GM12878 (cell line): ENCODE measurements around the gene CRTC1. TPM values are rescaled to one million over a fixed set of nuclear protein-coding genes. Genes with fewer than 3 reads are reported as not detected.

Experiments used
- ATAC-seq: fragments of 200-7000 bp; cut with Tn5 transposase; 3 replicates; pipeline ENCODE4 v1.9.1; 2020; ENCODE audit warnings: mild to moderate bottlenecking, moderate library complexity
- BruUV-seq: library from RNA; stranded (reverse); fragments of 400-500 nt; replicated peaks from 2 replicates; lab custom pipeline; 2021; lab: Mats Ljungman, UMichigan
- CTCF ChIA-PET: fragments of 300-600 bp; sonication (Branson Sonifier 250); formaldehyde crosslinking; extraction: SDS; loops from one replicate; lab custom pipeline; 2021; ENCODE audit warnings: inconsistent platforms; lab: Yijun Ruan, JAX
- POLR2A ChIA-PET: fragments of 350-600 bp; formaldehyde crosslinking; extraction: SDS; loops from one replicate; lab custom pipeline; 2021; ENCODE audit warnings: inconsistent platforms; lab: Charles Lee
- RAD21 ChIA-PET: fragments of 300-600 bp; sonication (Branson Sonifier 250); formaldehyde crosslinking; loops from one replicate; lab custom pipeline; 2023; ENCODE audit warnings: antibody characterized with exemption; ENCODE audit not compliant: unreplicated experiment; lab: Charles Lee
- SMC1A ChIA-PET: fragments of 300-600 bp; sonication (Branson Sonifier 250); formaldehyde crosslinking; loops from one replicate; lab custom pipeline; 2023; ENCODE audit not compliant: unreplicated experiment, uncharacterized antibody; lab: Charles Lee
- DNase-seq: peaks from one replicate; pipeline ENCODE4 v3.0.0-alpha.2; 2011; ENCODE audit warnings: low read depth, low spot score
- FAIRE-seq: peaks from 3 replicates; lab custom pipeline; 2011; peaks lifted over from hg19 to GRCh38; lab: Jason Lieb, UNC
- H2AFZ ChIP-seq: 2 replicates; pipeline ENCODE4 v1.6.0; 2011; ENCODE audit warnings: low read depth, low read length, control low read depth; ENCODE audit not compliant: control insufficient read depth
- H3K27ac ChIP-seq: 2 replicates; pipeline ENCODE4 v1.5.1; 2011; ENCODE audit warnings: control low read depth; ENCODE audit not compliant: control insufficient read depth, insufficient read depth
- H3K27me3 ChIP-seq, 2 experiments: replicated peaks in 1 of 2; 2 replicates each; pipeline versions ENCODE4 v1.6.0 to v1.6.1; 2011; ENCODE audit warnings: low read length in 1 of 2; ENCODE audit not compliant: control insufficient read depth in 2 of 2, insufficient read depth in 2 of 2
- H3K36me3 ChIP-seq, 2 experiments: 2 replicates each; pipeline ENCODE4 v1.5.1; 2011; ENCODE audit warnings: low read length in 1 of 2; ENCODE audit not compliant: control insufficient read depth in 2 of 2, insufficient read depth in 2 of 2
- H3K4me1 ChIP-seq: 2 replicates; pipeline ENCODE4 v1.6.1; 2011; ENCODE audit warnings: mild to moderate bottlenecking, low read length, moderate library complexity, mixed read lengths; ENCODE audit not compliant: control insufficient read depth, insufficient read depth
- H3K4me2 ChIP-seq: 2 replicates; pipeline ENCODE4 v1.6.0; 2011; ENCODE audit warnings: control low read depth; ENCODE audit not compliant: control insufficient read depth, insufficient read depth
- H3K4me3 ChIP-seq: fragments of 200-600 bp; sonication (generic); 2 replicates; pipeline ENCODE4 v1.5.1; 2016
- H3K79me2 ChIP-seq: 2 replicates; pipeline ENCODE4 v1.6.0; 2011; ENCODE audit warnings: low read length; ENCODE audit not compliant: control insufficient read depth, insufficient read depth
- H3K9ac ChIP-seq: 2 replicates; pipeline ENCODE4 v1.8.0; 2011; ENCODE audit warnings: low read length, control low read depth, mixed read lengths; ENCODE audit not compliant: control insufficient read depth, insufficient read depth
- H3K9me3 ChIP-seq: replicated peaks from 3 replicates; pipeline ENCODE4 v1.5.1; 2011; ENCODE audit warnings: mild to moderate bottlenecking, low read length; ENCODE audit not compliant: control insufficient read depth, insufficient read depth
- H4K20me1 ChIP-seq: 2 replicates; pipeline ENCODE4 v1.6.0; 2011; ENCODE audit not compliant: control insufficient read depth, insufficient read depth
- ASH2L ChIP-seq: fragments of 300-600, 200-600 bp; sonication (generic); IDR thresholded peaks from 2 replicates; pipeline ENCODE4 v1.6.1; 2017; ENCODE audit warnings: low read depth, mild to moderate bottlenecking, borderline replicate concordance
- EED ChIP-seq: sonication (generic); IDR thresholded peaks from 2 replicates; pipeline ENCODE4 v1.6.1; 2016; ENCODE audit warnings: antibody characterized with exemption, low read depth
- EZH2 ChIP-seq: IDR thresholded peaks from 2 replicates; pipeline ENCODE4 v1.6.1; 2012; ENCODE audit warnings: low read depth, mild to moderate bottlenecking, control low read depth, inconsistent platforms, low read length, borderline replicate concordance; ENCODE audit not compliant: control insufficient read depth
- FOXK2 ChIP-seq: fragments of 450-650 bp; IDR thresholded peaks from 2 replicates; pipeline ENCODE4 v1.6.1; 2017; ENCODE audit warnings: mild to moderate bottlenecking, moderate library complexity
- HCFC1 ChIP-seq: fragments of 150-350 bp; IDR thresholded peaks from 2 replicates; pipeline ENCODE4 v1.6.1; 2014; ENCODE audit warnings: low read length
- IKZF1 ChIP-seq: fragments of 450-650 bp; conservative IDR thresholded peaks from 2 replicates; pipeline ENCODE4 v1.6.1; 2017; ENCODE audit warnings: antibody characterized with exemption, mild to moderate bottlenecking
- IRF4 ChIP-seq: IDR thresholded peaks from 2 replicates; pipeline ENCODE4 v1.6.1; 2011; ENCODE audit warnings: low read depth, low read length
- MTA2 ChIP-seq: fragments of 450-650 bp; IDR thresholded peaks from 2 replicates; pipeline ENCODE4 v1.6.1; 2016; ENCODE audit warnings: low read depth, mild to moderate bottlenecking, moderate library complexity
- MYB ChIP-seq: fragments of 150-350 bp; IDR thresholded peaks from 2 replicates; pipeline ENCODE4 v1.6.1; 2014; ENCODE audit warnings: mild to moderate bottlenecking, low read depth, low read length, borderline replicate concordance
- NR2C1 ChIP-seq: fragments of 450-650 bp; IDR thresholded peaks from 2 replicates; pipeline ENCODE4 v1.6.1; 2017; ENCODE audit warnings: antibody characterized with exemption, mild to moderate bottlenecking, moderate library complexity
- PAX8 ChIP-seq: fragments of 450-650 bp; IDR thresholded peaks from 2 replicates; pipeline ENCODE4 v1.6.1; 2017; ENCODE audit warnings: mild to moderate bottlenecking, moderate library complexity
- RAD21 ChIP-seq: IDR thresholded peaks from 2 replicates; pipeline ENCODE4 v1.6.1; 2011; ENCODE audit warnings: mild to moderate bottlenecking, low read depth, low read length, moderate library complexity; ENCODE audit not compliant: insufficient read depth
- RBBP5 ChIP-seq: fragments of 200-600 bp; sonication (generic); conservative IDR thresholded peaks from 2 replicates; pipeline ENCODE4 v1.6.1; 2016
- SIN3A ChIP-seq: IDR thresholded peaks from 2 replicates; pipeline ENCODE4 v1.6.1; 2012; ENCODE audit warnings: low read depth, low read length, improper control_type of control experiment
- SMAD5 ChIP-seq: IDR thresholded peaks from 2 replicates; pipeline ENCODE4 v1.6.1; 2016; ENCODE audit warnings: antibody characterized with exemption, low read depth
- ZSCAN29 ChIP-seq: fragments of 450-650 bp; IDR thresholded peaks from 2 replicates; pipeline ENCODE4 v1.6.1; 2017; ENCODE audit warnings: mild to moderate bottlenecking, moderate library complexity
- ZZZ3 ChIP-seq: IDR thresholded peaks from 2 replicates; pipeline ENCODE4 v1.6.1; 2011; ENCODE audit warnings: low read depth; ENCODE audit not compliant: control insufficient read depth, insufficient read length
- in situ Hi-C: fragments of 300-500 bp; cut with MboI; formaldehyde crosslinking; loops from 9 replicates; pipeline ENCODE4 v1.14.3; 2018; ENCODE audit warnings: mixed read lengths
- intact Hi-C: fragments of 100-400 bp; cut with micrococcal nuclease; formaldehyde crosslinking; loops from one replicate; pipeline ENCODE4 v1.14.2; 2022; ENCODE audit not compliant: unreplicated experiment
- polyA plus RNA-seq, 11 experiments: library from polyadenylated mRNA; depleted of rRNA in 4 of 11; unstranded in 6 of 11; stranded (reverse) in 5 of 11; fragments of >200 nt; fragmentation: Nextera tagmentation in 4 of 11; fragmentation: Illumina TruSeq in 1 of 11; extraction: Ambion mirVana in 4 of 11; extraction: Trizol in 1 of 11; gene quantifications; 1 replicate in 1 of 11; 2 replicates in 10 of 11; pipeline versions ENCODE4 v1.2.1 to v1.2.3, GENCODE V29; 2011 to 2016; ENCODE audit warnings: inconsistent platforms in 2 of 11, missing spikeins in 2 of 11, low read depth in 1 of 11
- total RNA-seq, 4 experiments: library from RNA; depleted of rRNA in 3 of 4; stranded (reverse); fragments of >200 nt in 3 of 4; fragmentation: Illumina TruSeq in 1 of 4; extraction: Trizol in 1 of 4; gene quantifications; 2 replicates each; pipeline versions ENCODE4 v1.2.1 to v1.2.3, GENCODE V29; 2013 to 2021
- TF ChIP-seq, protein P1 (sequence below): IDR thresholded peaks from 2 replicates; pipeline ENCODE4 v1.6.1; 2012; ENCODE audit warnings: mild to moderate bottlenecking, low read depth, low read length

CRTC1 gene
- total and polyA plus RNA-seq, 10 of the 15 experiments (the other 5 are each of a cell fraction or from before 2014, with no cell fraction given): 0.02 to 4.6 (median 1.1) TPM; not detected in 1

DNA sequence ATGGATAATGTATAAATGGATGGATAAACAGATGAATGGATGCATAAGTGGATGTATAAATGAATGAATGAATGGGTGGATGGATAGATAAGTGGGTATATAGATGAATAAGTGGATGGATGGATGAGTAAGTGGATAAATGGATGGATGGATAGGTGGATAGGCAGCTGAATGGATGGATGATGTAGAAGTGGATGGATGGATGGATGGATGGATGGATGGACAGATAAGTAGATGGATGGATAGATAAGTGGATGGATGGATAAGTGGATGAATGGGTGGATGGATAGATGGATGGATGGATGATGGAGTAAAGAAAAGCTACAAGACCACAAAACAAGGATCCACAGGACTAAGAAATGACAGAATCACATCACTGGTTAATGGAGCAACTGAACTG is 116.6 kb downstream of the CRTC1 start:
- TF ChIP-seq MTA2 (no peak), ZZZ3 (no peak), MYB (no peak), ZSCAN29 (no peak), RBBP5 (no peak), EED (no peak), FOXK2 (no peak), SMAD5 (no peak), NR2C1 (no peak), RAD21 (no peak), HCFC1 (no peak), EZH2 (no peak), SIN3A (no peak), PAX8 (no peak), IKZF1 (no peak), ASH2L (no peak), IRF4 (no peak)
- TF ChIP-seq, protein P1, sequence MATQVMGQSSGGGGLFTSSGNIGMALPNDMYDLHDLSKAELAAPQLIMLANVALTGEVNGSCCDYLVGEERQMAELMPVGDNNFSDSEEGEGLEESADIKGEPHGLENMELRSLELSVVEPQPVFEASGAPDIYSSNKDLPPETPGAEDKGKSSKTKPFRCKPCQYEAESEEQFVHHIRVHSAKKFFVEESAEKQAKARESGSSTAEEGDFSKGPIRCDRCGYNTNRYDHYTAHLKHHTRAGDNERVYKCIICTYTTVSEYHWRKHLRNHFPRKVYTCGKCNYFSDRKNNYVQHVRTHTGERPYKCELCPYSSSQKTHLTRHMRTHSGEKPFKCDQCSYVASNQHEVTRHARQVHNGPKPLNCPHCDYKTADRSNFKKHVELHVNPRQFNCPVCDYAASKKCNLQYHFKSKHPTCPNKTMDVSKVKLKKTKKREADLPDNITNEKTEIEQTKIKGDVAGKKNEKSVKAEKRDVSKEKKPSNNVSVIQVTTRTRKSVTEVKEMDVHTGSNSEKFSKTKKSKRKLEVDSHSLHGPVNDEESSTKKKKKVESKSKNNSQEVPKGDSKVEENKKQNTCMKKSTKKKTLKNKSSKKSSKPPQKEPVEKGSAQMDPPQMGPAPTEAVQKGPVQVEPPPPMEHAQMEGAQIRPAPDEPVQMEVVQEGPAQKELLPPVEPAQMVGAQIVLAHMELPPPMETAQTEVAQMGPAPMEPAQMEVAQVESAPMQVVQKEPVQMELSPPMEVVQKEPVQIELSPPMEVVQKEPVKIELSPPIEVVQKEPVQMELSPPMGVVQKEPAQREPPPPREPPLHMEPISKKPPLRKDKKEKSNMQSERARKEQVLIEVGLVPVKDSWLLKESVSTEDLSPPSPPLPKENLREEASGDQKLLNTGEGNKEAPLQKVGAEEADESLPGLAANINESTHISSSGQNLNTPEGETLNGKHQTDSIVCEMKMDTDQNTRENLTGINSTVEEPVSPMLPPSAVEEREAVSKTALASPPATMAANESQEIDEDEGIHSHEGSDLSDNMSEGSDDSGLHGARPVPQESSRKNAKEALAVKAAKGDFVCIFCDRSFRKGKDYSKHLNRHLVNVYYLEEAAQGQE: no peak
- peaks cover 3% of the 10 kb centered on the region in 2 experiments; a peak in 3 of 4 replicates for H3K27me3 ChIP-seq
- no peaks in the 10 kb centered on the region for H3K4me1 ChIP-seq
- DNase-seq (no peak), FAIRE-seq (no peak), ATAC-seq (no peak)
- H3K4me2 ChIP-seq: no peak overlapping the region
- RAD21 ChIA-PET: interaction anchor here (1.5 kb wide), 1 partner anchor 47 kb away, joined by 5 read pairs; no protein-coding TSS in a partner anchor
- no peak overlapping the region for H3K27ac ChIP-seq
- intact Hi-C loops (no loop called here), in situ Hi-C loops (no loop called here)
- POLR2A ChIA-PET: no interaction called here
- H3K36me3 ChIP-seq: no peaks in the 10 kb centered on the region
- SMC1A ChIA-PET: no interaction called here
- CTCF ChIA-PET: no interaction called here
- no peaks in the 10 kb centered on the region; the same call in 2 of the 3 replicates for H3K9me3 ChIP-seq
- H3K79me2 ChIP-seq: no peaks in the 10 kb centered on the region
- H4K20me1 ChIP-seq: no peaks in the 10 kb centered on the region
- BruUV-seq: no TSS peak
- H2AFZ ChIP-seq: no peak overlapping the region
- H3K4me3 ChIP-seq: no peak overlapping the region
- H3K9ac ChIP-seq: no peak overlapping the region
